Liver (tissue), 3 donors: Measurements from ENCODE around the gene C6orf89.

ENCODE experiments used
- EGR1 ChIP-seq, 2 donors: IDR thresholded peaks; 2 replicates each; pipeline ENCODE4 v1.6.1; 2016 to 2018; ENCODE audit warnings: antibody characterized with exemption in 2 of 2, low read depth in 2 of 2
- JUND ChIP-seq, 2 donors: IDR thresholded peaks; 2 replicates each; pipeline ENCODE4 v1.6.1; 2016; ENCODE audit warnings: antibody characterized with exemption in 2 of 2
- RAD21 ChIP-seq, 2 donors: IDR thresholded peaks; 2 replicates each; pipeline ENCODE4 v1.6.1; 2016; ENCODE audit warnings: antibody characterized with exemption in 2 of 2, mild to moderate bottlenecking in 2 of 2
- TAF1 ChIP-seq: conservative IDR thresholded peaks from 2 replicates; pipeline ENCODE4 v1.6.1; 2016; ENCODE audit warnings: antibody characterized with exemption, mild to moderate bottlenecking
- YY1 ChIP-seq: IDR thresholded peaks from 2 replicates; pipeline ENCODE4 v1.6.1; 2016; ENCODE audit warnings: antibody characterized with exemption, mild to moderate bottlenecking
- TF ChIP-seq, protein P1 (sequence below): fragments of 150-350 bp; IDR thresholded peaks from 2 replicates; pipeline ENCODE4 v1.5.1; 2017; ENCODE audit warnings: improper control_type of control experiment, low read depth, low read length; ENCODE audit not compliant: missing input control
- TF ChIP-seq, protein P2 (sequence below): IDR thresholded peaks from 2 replicates; pipeline ENCODE4 v1.6.1; 2016; ENCODE audit warnings: antibody characterized with exemption
- TF ChIP-seq, protein P3 (sequence below): IDR thresholded peaks from 2 replicates; pipeline ENCODE4 v1.6.1; 2016; ENCODE audit warnings: antibody characterized with exemption, mild to moderate bottlenecking
- TF ChIP-seq, protein P4 (sequence below): IDR thresholded peaks from 2 replicates; pipeline ENCODE4 v1.6.1; 2016; ENCODE audit warnings: antibody characterized with exemption
- TF ChIP-seq, protein P5 (sequence below): IDR thresholded peaks from 2 replicates; pipeline ENCODE4 v1.6.1; 2016; ENCODE audit warnings: antibody characterized with exemption
- donor health status: healthy.
- donor health status: healthy.

DNA sequence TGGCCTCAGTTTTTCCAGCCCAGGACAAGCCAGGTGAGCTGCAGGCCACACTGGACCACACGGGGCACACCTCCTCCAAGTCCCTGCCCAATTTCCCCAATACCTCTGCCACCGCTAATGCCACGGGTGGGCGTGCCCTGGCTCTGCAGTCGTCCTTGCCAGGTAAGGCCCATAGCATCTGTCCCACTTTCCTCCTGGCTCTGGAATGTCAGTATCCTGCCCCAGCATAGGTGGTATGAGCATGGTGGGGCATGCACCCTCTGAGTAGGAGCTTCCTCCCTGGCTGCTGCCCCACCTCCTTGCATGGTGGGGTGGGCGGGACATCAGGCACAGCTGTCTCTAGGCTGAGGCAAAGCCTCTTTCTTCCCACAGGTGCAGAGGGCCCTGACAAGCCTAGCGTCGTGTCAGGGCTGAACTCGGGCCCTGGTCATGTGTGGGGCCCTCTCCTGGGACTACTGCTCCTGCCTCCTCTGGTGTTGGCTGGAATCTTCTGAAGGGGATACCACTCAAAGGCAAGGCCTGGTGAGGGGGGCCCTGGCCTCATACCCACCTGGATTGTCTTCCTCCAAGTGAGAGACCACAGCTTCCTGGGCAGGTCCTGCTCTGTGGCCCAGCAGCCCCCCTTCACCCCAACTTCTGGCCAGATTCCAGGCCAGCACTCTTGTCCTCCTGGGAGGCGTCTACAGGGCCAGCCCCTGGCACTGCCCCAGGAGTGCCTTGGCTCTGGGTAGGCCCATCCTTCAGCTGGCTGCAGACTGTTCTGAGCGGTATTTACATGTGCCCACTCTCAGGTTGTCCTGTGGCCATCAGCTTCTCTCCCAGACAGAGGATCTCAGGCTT is 77.9 kb downstream of the C6orf89 start:
- TF ChIP-seq EGR1 (IDR thresholded peaks at IDR 0.05; ENCODE audit: low read depth in 2 of 2), result no peak
- TF ChIP-seq, protein P1, sequence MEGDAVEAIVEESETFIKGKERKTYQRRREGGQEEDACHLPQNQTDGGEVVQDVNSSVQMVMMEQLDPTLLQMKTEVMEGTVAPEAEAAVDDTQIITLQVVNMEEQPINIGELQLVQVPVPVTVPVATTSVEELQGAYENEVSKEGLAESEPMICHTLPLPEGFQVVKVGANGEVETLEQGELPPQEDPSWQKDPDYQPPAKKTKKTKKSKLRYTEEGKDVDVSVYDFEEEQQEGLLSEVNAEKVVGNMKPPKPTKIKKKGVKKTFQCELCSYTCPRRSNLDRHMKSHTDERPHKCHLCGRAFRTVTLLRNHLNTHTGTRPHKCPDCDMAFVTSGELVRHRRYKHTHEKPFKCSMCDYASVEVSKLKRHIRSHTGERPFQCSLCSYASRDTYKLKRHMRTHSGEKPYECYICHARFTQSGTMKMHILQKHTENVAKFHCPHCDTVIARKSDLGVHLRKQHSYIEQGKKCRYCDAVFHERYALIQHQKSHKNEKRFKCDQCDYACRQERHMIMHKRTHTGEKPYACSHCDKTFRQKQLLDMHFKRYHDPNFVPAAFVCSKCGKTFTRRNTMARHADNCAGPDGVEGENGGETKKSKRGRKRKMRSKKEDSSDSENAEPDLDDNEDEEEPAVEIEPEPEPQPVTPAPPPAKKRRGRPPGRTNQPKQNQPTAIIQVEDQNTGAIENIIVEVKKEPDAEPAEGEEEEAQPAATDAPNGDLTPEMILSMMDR, result no peak
- TF ChIP-seq, protein P2, sequence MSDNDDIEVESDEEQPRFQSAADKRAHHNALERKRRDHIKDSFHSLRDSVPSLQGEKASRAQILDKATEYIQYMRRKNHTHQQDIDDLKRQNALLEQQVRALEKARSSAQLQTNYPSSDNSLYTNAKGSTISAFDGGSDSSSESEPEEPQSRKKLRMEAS, result no peak
- TF ChIP-seq YY1, result no peak
- no peak for TF ChIP-seq RAD21 (IDR thresholded peaks at IDR 0.05)
- TF ChIP-seq, protein P3, sequence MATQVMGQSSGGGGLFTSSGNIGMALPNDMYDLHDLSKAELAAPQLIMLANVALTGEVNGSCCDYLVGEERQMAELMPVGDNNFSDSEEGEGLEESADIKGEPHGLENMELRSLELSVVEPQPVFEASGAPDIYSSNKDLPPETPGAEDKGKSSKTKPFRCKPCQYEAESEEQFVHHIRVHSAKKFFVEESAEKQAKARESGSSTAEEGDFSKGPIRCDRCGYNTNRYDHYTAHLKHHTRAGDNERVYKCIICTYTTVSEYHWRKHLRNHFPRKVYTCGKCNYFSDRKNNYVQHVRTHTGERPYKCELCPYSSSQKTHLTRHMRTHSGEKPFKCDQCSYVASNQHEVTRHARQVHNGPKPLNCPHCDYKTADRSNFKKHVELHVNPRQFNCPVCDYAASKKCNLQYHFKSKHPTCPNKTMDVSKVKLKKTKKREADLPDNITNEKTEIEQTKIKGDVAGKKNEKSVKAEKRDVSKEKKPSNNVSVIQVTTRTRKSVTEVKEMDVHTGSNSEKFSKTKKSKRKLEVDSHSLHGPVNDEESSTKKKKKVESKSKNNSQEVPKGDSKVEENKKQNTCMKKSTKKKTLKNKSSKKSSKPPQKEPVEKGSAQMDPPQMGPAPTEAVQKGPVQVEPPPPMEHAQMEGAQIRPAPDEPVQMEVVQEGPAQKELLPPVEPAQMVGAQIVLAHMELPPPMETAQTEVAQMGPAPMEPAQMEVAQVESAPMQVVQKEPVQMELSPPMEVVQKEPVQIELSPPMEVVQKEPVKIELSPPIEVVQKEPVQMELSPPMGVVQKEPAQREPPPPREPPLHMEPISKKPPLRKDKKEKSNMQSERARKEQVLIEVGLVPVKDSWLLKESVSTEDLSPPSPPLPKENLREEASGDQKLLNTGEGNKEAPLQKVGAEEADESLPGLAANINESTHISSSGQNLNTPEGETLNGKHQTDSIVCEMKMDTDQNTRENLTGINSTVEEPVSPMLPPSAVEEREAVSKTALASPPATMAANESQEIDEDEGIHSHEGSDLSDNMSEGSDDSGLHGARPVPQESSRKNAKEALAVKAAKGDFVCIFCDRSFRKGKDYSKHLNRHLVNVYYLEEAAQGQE, result no peak
- TF ChIP-seq TAF1, result no peak
- TF ChIP-seq, protein P4, sequence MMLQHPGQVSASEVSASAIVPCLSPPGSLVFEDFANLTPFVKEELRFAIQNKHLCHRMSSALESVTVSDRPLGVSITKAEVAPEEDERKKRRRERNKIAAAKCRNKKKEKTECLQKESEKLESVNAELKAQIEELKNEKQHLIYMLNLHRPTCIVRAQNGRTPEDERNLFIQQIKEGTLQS, result no peak
- no peak for TF ChIP-seq JUND (IDR thresholded peaks at IDR 0.05)
- TF ChIP-seq, protein P5, sequence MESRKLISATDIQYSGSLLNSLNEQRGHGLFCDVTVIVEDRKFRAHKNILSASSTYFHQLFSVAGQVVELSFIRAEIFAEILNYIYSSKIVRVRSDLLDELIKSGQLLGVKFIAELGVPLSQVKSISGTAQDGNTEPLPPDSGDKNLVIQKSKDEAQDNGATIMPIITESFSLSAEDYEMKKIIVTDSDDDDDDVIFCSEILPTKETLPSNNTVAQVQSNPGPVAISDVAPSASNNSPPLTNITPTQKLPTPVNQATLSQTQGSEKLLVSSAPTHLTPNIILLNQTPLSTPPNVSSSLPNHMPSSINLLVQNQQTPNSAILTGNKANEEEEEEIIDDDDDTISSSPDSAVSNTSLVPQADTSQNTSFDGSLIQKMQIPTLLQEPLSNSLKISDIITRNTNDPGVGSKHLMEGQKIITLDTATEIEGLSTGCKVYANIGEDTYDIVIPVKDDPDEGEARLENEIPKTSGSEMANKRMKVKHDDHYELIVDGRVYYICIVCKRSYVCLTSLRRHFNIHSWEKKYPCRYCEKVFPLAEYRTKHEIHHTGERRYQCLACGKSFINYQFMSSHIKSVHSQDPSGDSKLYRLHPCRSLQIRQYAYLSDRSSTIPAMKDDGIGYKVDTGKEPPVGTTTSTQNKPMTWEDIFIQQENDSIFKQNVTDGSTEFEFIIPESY, result no peak
